GM23338 (cell line): ENCODE data around the gene CHMP4B. TPM values are rescaled to one million over a fixed set of nuclear protein-coding genes. Genes with fewer than 3 reads are reported as not detected.

ENCODE experiments used
- ATAC-seq: fragments of 200-7000 bp; cut with Tn5 transposase; 3 replicates; pipeline ENCODE4 v1.9.1; 2020
- DNase-seq: peaks from one replicate; pipeline ENCODE4 v3.0.0-alpha.2; 2015; ENCODE audit warnings: low spot score
- H2AFZ ChIP-seq: fragments of 200-600 bp; sonication (generic); 2 replicates; pipeline ENCODE4 v1.8.0; 2016; ENCODE audit warnings: antibody characterized with exemption, mild to moderate bottlenecking, moderate library complexity
- H3F3A ChIP-seq: fragments of 200-600 bp; sonication (generic); replicated peaks from 2 replicates; pipeline ENCODE4 v1.8.0; 2017; ENCODE audit warnings: antibody characterized with exemption, mixed run types, low read depth
- H3K27ac ChIP-seq: fragments of 200-600 bp; sonication (generic); 2 replicates; pipeline ENCODE4 v1.6.1; 2016; ENCODE audit warnings: low read depth
- H3K27me3 ChIP-seq: fragments of 200-600 bp; sonication (generic); 2 replicates; pipeline ENCODE4 v1.8.0; 2016; ENCODE audit warnings: mild to moderate bottlenecking, mixed run types, moderate library complexity; ENCODE audit not compliant: insufficient read depth
- H3K36me3 ChIP-seq: fragments of 200-600 bp; sonication (generic); 2 replicates; pipeline ENCODE4 v1.8.0; 2016; ENCODE audit warnings: mild to moderate bottlenecking; ENCODE audit not compliant: insufficient read depth
- H3K4me1 ChIP-seq: fragments of 200-600 bp; sonication (generic); 2 replicates; pipeline ENCODE4 v1.8.0; 2016; ENCODE audit warnings: mild to moderate bottlenecking, moderate library complexity; ENCODE audit not compliant: insufficient read depth
- H3K4me2 ChIP-seq: fragments of 200-600 bp; sonication (generic); 2 replicates; pipeline ENCODE4 v1.7.1; 2017; ENCODE audit warnings: mixed run types
- H3K4me3 ChIP-seq: fragments of 200-600 bp; sonication (generic); 2 replicates; pipeline ENCODE4 v1.6.1; 2016; ENCODE audit warnings: mixed run types
- H3K79me2 ChIP-seq: fragments of 200-600 bp; sonication (generic); replicated peaks from 2 replicates; pipeline ENCODE4 v1.8.0; 2017; ENCODE audit warnings: mild to moderate bottlenecking; ENCODE audit not compliant: insufficient read depth
- H3K9me2 ChIP-seq: fragments of 200-600 bp; sonication (generic); 2 replicates; pipeline ENCODE4 v1.8.0; 2017; ENCODE audit not compliant: insufficient read depth
- H4K20me1 ChIP-seq: fragments of 200-600 bp; sonication (generic); replicated peaks from 2 replicates; pipeline ENCODE4 v1.8.0; 2017; ENCODE audit warnings: mild to moderate bottlenecking; ENCODE audit not compliant: insufficient read depth
- H3K27ac Mint-ChIP-seq: 2 replicates; pipeline ENCODE4 v1.8.0; 2020; ENCODE audit warnings: inconsistent platforms, mild to moderate bottlenecking, moderate library complexity, mixed read lengths
- H3K27me3 Mint-ChIP-seq: 3 replicates; pipeline ENCODE4 v1.8.0; 2022; ENCODE audit warnings: low read depth, mild to moderate bottlenecking, moderate library complexity, mixed read lengths, inconsistent platforms; ENCODE audit not compliant: insufficient read depth, poor library complexity
- H3K36me3 Mint-ChIP-seq: 3 replicates; pipeline ENCODE4 v1.8.0; 2021; ENCODE audit warnings: low read depth, mild to moderate bottlenecking, inconsistent platforms, moderate library complexity, mixed read lengths
- H3K4me1 Mint-ChIP-seq: 3 replicates; pipeline ENCODE4 v1.8.0; 2020; ENCODE audit warnings: mild to moderate bottlenecking, inconsistent platforms, mixed read lengths
- H3K4me3 Mint-ChIP-seq: 3 replicates; pipeline ENCODE4 v1.8.0; 2021; ENCODE audit warnings: moderate library complexity, mild to moderate bottlenecking, inconsistent platforms, mixed read lengths
- H3K9me3 Mint-ChIP-seq: 3 replicates; pipeline ENCODE4 v1.8.0; 2020; ENCODE audit warnings: moderate library complexity, mild to moderate bottlenecking, inconsistent platforms, mixed read lengths
- CREB1 ChIP-seq: fragments of 250-450 bp; sonication (Bioruptor Pico); IDR thresholded peaks from 2 replicates; pipeline ENCODE4 v1.5.0; 2020; ENCODE audit warnings: low read depth, mild to moderate bottlenecking, moderate library complexity
- EZH2 ChIP-seq: fragments of 200-600 bp; sonication (generic); IDR thresholded peaks from one replicate; pipeline ENCODE4 v1.8.0; 2017; ENCODE audit warnings: antibody characterized with exemption, mild to moderate bottlenecking, low read depth; ENCODE audit not compliant: unreplicated experiment
- EZH2phosphoT487 ChIP-seq: fragments of 200-600 bp; sonication (generic); IDR thresholded peaks from one replicate; pipeline ENCODE4 v1.8.1; 2018; ENCODE audit warnings: antibody characterized with exemption; ENCODE audit not compliant: unreplicated experiment
- JUNB ChIP-seq: IDR thresholded peaks from one replicate; pipeline ENCODE4 v1.6.1; 2016; ENCODE audit warnings: antibody characterized with exemption; ENCODE audit not compliant: unreplicated experiment
- NANOG ChIP-seq: IDR thresholded peaks from 2 replicates; pipeline ENCODE4 v1.6.1; 2016; ENCODE audit warnings: antibody characterized with exemption, borderline replicate concordance
- POLR2AphosphoS5 ChIP-seq: IDR thresholded peaks from 2 replicates; pipeline ENCODE4 v1.6.1; 2016; ENCODE audit warnings: antibody characterized with exemption, low read depth
- REST ChIP-seq: IDR thresholded peaks from one replicate; pipeline ENCODE4 v1.6.1; 2018; ENCODE audit warnings: antibody characterized with exemption; ENCODE audit not compliant: unreplicated experiment
- STAT1 ChIP-seq: IDR thresholded peaks from one replicate; pipeline ENCODE4 v1.6.1; 2016; ENCODE audit warnings: antibody characterized with exemption; ENCODE audit not compliant: unreplicated experiment
- ZNF331 ChIP-seq: fragments of 250-450 bp; sonication (Bioruptor Pico); IDR thresholded peaks from 2 replicates; pipeline ENCODE4 v1.5.0; 2020; ENCODE audit warnings: low read depth, mild to moderate bottlenecking, moderate library complexity
- polyA plus RNA-seq: library from polyadenylated mRNA; unstranded; fragments of >200 nt; fragmentation: Nextera tagmentation; extraction: Ambion mirVana; gene quantifications from 2 replicates; pipeline ENCODE4 v1.2.1, GENCODE V29; 2016
- total RNA-seq: library from RNA; depleted of rRNA; stranded (reverse); fragments of >200 nt; shearing (Covaris generic); gene quantifications from 2 replicates; pipeline ENCODE4 v1.2.3, GENCODE V29; 2014
- TF ChIP-seq, protein P1 (sequence below): IDR thresholded peaks from 2 replicates; pipeline ENCODE4 v1.6.1; 2016; ENCODE audit warnings: antibody characterized with exemption

Gene CHMP4B
- total and polyA plus RNA-seq, 2 experiments from 2014 or later: 14.5 to 49.3 TPM

DNA sequence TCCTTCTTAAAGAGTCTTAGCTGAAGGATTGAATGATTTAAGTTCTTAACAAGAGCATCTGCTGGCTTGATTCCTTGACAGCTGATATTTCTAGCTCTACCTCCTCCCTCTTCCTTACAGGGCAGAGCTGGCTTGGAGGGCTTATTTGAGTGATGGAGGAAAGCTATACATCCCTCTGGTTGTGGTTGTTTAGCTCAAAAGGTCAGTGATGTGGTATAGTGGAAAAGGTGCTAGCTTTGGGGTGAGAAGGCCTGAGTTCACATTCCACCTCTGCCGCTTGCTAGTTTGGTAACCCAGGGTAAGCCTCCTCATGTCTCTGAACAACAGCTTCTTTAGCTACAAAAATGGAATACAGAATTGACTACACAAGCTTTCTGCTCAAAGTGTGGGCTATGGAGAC is 8.3 kb downstream of the CHMP4B start (continued):
- TF ChIP-seq, protein P1, sequence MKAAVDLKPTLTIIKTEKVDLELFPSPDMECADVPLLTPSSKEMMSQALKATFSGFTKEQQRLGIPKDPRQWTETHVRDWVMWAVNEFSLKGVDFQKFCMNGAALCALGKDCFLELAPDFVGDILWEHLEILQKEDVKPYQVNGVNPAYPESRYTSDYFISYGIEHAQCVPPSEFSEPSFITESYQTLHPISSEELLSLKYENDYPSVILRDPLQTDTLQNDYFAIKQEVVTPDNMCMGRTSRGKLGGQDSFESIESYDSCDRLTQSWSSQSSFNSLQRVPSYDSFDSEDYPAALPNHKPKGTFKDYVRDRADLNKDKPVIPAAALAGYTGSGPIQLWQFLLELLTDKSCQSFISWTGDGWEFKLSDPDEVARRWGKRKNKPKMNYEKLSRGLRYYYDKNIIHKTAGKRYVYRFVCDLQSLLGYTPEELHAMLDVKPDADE: no peak
- TF ChIP-seq CREB1 (CRISPR knock-in tag): no peak
- no peak for TF ChIP-seq REST
- no peak for TF ChIP-seq EZH2phosphoT487
- TF ChIP-seq STAT1: no peak
- TF ChIP-seq JUNB: no peak

GRCh38 chr20:33820362-33820761 is 9.2 kb downstream of the CHMP4B start:
- Histone ChIP-seq H3K27ac (no peak overlapping the region), H2AFZ (no peak overlapping the region), H3K27me3 (no peaks in the 10 kb centered on the region), H3K79me2 (peaks cover 100% of the 10 kb centered on the region), H3K4me3 (no peak overlapping the region), H4K20me1 (peaks cover 54% of the 10 kb centered on the region), H3K4me2 (no peak overlapping the region), H3K4me1 (peaks cover 3% of the 10 kb centered on the region; the same call in 1 of the 2 replicates), H3K9me2 (0 out of 2 replicates have a peak, but pooled peaks cover 2% of the 10 kb centered on the region), H3K36me3 (no peaks in the 10 kb centered on the region), H3F3A (no peaks in the 10 kb centered on the region)
- no peak for DNase-seq
- Mint-ChIP-seq H3K27me3 (no peaks in the 10 kb centered on the region), H3K36me3 (no peaks in the 10 kb centered on the region), H3K27ac (no peak overlapping the region), H3K4me3 (no peak overlapping the region), H3K9me3 (no peaks in the 10 kb centered on the region), H3K4me1 (peaks cover 11% of the 10 kb centered on the region)
- ATAC-seq: no peak
- TF ChIP-seq ZNF331 (CRISPR knock-in tag) (no peak), EZH2 (no peak), REST (no peak), NANOG (no peak), STAT1 (no peak), POLR2AphosphoS5 (no peak), CREB1 (CRISPR knock-in tag) (no peak), EZH2phosphoT487 (no peak)
- TF ChIP-seq, protein P1: no peak
